Measurements from ENCODE around the gene TSPEAR. TPM values are rescaled to one million over a fixed set of nuclear protein-coding genes. Genes with fewer than 3 reads are reported as not detected.

The TSPEAR gene
- total and polyA plus RNA-seq, 11 donors, result 0.01 to 2.6 (median 0.71) TPM; not detected in 2

GRCh38 chr21:44758781-44759627 lies 47.6 kb upstream of the TSPEAR start:
- Histone ChIP-seq H3K9me3 (peaks cover 0 to 13% (median 0%) of the 10 kb centered on the region in 12 donors), H3K36me3 (no peaks in the 10 kb centered on the region), H3K4me1 (no peaks in the 10 kb centered on the region), H3K27me3 (no peaks in the 10 kb centered on the region), H3K4me3 (no peak overlapping the region), H3K27ac (no peak overlapping the region)
- ATAC-seq (no peak), DNase-seq (no peak)
- TF ChIP-seq POLR2A (IDR thresholded peaks at IDR 0.05), result no peak
- TF ChIP-seq, protein P1, sequence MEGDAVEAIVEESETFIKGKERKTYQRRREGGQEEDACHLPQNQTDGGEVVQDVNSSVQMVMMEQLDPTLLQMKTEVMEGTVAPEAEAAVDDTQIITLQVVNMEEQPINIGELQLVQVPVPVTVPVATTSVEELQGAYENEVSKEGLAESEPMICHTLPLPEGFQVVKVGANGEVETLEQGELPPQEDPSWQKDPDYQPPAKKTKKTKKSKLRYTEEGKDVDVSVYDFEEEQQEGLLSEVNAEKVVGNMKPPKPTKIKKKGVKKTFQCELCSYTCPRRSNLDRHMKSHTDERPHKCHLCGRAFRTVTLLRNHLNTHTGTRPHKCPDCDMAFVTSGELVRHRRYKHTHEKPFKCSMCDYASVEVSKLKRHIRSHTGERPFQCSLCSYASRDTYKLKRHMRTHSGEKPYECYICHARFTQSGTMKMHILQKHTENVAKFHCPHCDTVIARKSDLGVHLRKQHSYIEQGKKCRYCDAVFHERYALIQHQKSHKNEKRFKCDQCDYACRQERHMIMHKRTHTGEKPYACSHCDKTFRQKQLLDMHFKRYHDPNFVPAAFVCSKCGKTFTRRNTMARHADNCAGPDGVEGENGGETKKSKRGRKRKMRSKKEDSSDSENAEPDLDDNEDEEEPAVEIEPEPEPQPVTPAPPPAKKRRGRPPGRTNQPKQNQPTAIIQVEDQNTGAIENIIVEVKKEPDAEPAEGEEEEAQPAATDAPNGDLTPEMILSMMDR (IDR thresholded peaks at IDR 0.05), result no peak
- intact Hi-C loops (cut with DNase I), result no loop called here
- WGBS, 4 donors, result 80 to 86% (median 82%) methylated on average over 16 to 26 of the region's 26 CpGs

DNA sequence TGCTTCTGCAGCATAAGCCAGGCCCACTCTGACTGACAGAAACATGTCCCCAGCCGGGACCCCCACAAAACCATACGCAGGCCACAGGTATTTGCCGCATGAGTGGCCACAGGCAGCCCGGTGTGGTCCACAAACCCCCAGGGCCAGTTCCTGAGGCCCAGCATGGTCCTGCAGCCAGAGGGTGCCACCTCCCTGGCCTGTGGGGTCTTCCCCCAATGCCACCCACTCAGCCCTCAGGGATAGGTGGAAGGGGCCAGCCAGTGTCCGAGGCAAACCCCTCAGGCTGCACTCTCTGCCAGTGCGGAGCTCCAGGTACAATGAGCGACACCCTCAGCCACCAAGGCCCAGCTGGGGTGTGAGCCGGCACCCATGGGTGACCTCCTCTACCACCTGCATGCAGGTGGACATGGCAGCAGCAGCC lies 46.8 kb upstream of the TSPEAR start:
- no peaks in the 10 kb centered on the region for H3K27me3 ChIP-seq
- ATAC-seq, result no peak
- no peak for DNase-seq
- intact Hi-C loops (cut with DNase I), result no loop called here
- no peak for TF ChIP-seq POLR2A (IDR thresholded peaks at IDR 0.05)
- no peaks in the 10 kb centered on the region for H3K4me1 ChIP-seq
- H3K36me3 ChIP-seq, result no peaks in the 10 kb centered on the region
- H3K27ac ChIP-seq, result no peak overlapping the region
- no peak overlapping the region for H3K4me3 ChIP-seq
- 95 to 98% (median 97%) methylated on average over 4 to 8 of the region's 8 CpGs for WGBS, 4 donors
- H3K9me3 ChIP-seq, result peaks cover 0 to 14% (median 0%) of the 10 kb centered on the region in 12 donors

- Histone ChIP-seq H3K27ac (no peak overlapping the region), H3K36me3 (no peaks in the 10 kb centered on the region), H3K27me3 (no peaks in the 10 kb centered on the region), H3K4me1 (peaks cover 0 to 2% (median 0%) of the 10 kb centered on the region in 12 donors), H3K4me3 (no peak overlapping the region), H3K9me3 (peaks cover 0 to 14% (median 0%) of the 10 kb centered on the region in 12 donors)
- ATAC-seq (no peak), DNase-seq (no peak)
- no peak for TF ChIP-seq POLR2A (IDR thresholded peaks at IDR 0.05)
- TF ChIP-seq, protein P1 (IDR thresholded peaks at IDR 0.05), result no peak
- 93 to 98% (median 94%) methylated on average over 6 of the region's 6 CpGs for WGBS, 4 donors
- intact Hi-C loops (cut with DNase I), result no loop called here
Measured at GRCh38 chr21:44757731-44758130, 46.4 kb upstream of the TSPEAR start.

DNA sequence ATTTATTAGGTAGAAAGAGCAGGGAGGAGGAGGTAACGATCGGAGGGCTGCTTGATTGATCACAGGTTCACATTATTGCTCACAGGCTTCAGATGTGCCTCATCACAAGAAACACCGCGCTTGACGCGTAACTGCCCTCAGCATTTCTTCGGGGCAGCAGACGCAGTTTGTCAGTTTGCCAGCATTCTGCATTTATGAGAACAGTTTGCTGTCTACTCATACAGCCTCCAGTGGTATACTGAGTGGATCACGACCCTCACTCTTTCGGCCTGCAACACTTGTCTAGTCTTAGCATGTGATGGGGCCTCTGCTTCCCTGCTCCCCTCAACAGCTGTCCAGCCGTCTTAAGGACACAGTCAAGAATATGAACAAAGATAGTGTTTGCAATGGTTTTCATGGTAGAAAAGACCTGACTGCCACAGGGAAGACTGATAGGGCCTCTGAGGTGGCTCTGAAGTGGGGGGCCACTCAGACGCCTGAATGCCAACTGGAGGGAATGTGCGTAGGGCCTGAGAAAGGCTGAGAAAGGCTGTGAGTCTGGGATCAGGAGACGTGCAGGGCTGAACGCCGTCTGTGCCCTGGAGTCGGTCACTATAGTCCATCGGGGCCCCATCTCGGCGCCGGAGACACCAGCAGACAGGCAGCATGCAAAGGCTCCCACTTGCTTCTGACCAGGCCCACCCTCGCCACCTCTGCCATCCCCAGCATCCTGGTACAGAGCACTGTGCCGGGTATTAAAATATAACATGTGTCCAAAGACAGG lies 45.2 kb upstream of the TSPEAR start:
- WGBS, 4 donors, result 89 to 96% (median 94%) methylated on average over 23 of the region's 23 CpGs
- no peak overlapping the region for H3K4me3 ChIP-seq
- DNase-seq (no peak), ATAC-seq (no peak)
- no peak overlapping the region for H3K27ac ChIP-seq
- peaks cover 0 to 3% (median 0%) of the 10 kb centered on the region in 12 donors for H3K4me1 ChIP-seq
- no peaks in the 10 kb centered on the region for H3K36me3 ChIP-seq
- intact Hi-C loops (cut with DNase I), result no loop called here
- peaks cover 0 to 14% (median 0%) of the 10 kb centered on the region in 12 donors for H3K9me3 ChIP-seq
- H3K27me3 ChIP-seq, result no peaks in the 10 kb centered on the region
- TF ChIP-seq POLR2A (IDR thresholded peaks at IDR 0.05), result no peak
- TF ChIP-seq, protein P1 (IDR thresholded peaks at IDR 0.05), result no peak
